GM21717 (cell line): ENCODE results near the gene DIAPH2.
"Not testable (repeated sequence)": the region's sequence is repeated elsewhere in the genome, so short reads cannot be mapped to it uniquely, and the experiment has no call there.

Experiments
- ATAC-seq: cut with Tn5 transposase; IDR thresholded peaks from one replicate; pipeline ENCODE4 v1.9.1; 2021; ENCODE audit warnings: mild to moderate bottlenecking, moderate library complexity; ENCODE audit not compliant: unreplicated experiment

Gene DIAPH2

DNA sequence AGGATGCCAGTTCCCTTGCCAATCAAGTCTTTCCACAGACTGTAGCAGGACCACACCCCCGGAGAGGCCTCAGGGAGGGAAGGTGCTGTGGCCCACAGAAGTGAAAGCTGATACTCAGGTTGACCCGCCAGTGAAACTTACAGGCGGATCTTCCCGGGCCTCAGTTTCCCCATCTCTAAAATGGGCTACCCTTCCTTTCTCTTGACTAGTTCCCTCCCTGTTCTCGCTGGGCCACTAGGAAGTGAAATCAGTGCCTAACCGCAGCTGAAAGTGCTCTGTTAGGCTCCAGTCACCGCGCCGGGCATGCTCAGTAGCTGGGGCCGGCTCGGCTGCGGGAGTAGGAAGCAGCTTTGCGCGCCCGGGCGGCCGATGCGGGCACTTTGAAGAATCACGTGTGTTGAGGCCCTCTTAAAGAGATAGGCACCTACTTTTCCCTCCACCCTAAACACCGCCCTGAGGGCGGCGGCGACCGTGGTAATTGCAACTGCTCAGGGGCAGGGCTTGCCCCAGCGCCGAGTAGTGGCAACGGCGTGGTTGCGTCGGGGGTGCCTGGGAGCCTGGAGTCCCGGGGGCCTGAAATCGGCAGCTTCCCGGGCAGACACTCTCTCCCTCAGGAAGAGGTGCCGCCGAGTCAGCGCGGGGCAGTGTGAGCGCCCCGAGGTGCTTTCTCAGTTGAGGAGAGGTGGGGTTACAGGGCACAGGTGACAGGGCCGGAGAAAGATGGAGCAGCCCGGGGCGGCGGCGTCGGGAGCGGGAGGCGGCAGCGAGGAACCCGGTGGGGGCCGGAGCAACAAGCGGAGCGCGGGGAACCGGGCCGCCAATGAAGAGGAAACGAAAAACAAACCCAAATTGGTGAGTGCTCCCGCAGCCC, at the start of gene DIAPH2:
DIAPH2 (plus strand) TSS at position 504 of the 871 bp plus-strand sequence.
- ATAC-seq: peak; percentile 88

DNA sequence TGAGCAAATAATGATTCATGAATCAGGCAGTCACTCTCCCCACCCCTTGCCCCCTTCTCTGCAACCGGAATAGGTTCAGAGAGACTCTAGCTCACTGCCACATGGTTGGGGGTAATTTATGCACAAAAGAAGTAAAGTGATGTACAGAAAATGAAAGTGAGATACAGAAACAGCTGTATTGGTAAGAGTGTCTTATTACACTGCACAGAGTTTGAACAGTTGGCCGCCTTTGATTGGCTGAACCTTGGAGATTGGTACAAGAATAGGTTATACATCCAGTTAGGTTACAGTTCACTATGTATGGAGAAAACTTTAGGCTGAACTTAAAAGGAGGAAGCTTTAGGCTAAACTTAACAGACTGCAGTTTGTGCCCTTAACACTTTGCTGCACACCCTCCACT, 34.6 kb upstream of the DIAPH2 start:
- ATAC-seq: no peak

DNA sequence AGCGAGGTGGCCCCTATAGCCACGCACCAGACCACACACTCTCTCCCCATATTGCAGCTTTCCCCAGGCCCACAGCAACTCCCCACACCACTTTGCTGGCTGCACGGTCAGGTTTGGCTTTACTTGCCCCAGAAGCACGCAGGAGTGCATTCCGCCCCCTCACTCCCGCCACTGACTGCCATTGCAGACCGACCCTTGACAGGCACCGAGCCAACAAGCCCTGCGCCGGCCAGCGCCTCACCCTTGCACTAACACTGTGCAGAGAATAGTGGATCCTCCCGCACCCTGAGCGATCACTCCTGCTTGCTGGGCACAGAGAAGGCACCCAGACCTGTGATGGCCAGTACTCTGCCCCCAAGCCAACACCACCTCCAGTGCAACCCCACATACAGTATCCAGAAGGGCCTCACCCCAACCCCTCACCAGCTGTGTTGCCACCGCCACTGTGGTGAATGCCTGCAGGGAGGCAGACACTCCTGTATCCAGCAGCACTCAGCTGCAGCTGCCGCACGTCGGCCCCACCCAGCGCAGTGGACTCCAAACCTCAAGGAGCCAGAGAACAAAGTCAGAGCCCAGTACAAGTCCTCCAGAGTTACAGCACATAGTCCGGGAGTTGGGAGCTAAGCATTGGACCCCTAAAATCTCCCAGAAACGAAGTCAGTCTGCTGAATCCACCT, 28.6 kb upstream of the DIAPH2 start:
- no peak for ATAC-seq

DNA sequence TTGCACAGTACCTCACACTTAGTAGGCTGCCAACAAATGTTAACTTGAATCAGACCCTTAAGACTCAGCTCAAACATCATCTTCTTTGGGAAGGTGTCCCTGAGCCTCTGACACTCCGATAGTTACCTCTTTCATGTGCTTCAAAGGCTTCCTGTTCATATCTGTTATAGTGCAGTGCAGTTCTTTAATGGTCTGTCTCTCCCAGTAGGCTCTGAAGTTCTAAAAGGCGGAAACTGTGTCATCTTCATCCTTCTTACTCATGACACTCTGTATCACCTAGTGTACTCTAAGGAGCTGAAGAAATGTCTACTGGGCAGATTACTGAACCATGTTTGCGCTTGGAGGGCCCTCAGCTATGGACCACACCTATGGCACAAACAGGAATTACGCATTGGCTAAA, 2.1 kb upstream of the DIAPH2 start:
- no peak for ATAC-seq

DNA sequence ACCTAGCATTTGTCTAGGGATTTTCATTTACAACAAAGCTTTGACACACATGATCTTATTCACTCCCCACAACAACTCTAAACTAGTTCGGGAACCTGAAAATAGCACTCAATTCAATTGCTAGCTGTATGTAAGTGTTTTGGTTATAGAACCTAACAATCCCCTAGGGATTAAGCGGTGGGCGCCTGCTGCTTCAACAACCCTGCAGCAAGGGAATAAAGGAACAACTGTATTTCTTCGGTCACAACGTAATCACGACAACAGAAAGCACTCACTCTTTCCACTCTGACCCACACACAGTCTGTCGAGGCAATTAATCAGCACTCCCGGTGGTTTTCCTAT, 674 bp upstream of the DIAPH2 start:
- ATAC-seq: peak; percentile 0

DNA sequence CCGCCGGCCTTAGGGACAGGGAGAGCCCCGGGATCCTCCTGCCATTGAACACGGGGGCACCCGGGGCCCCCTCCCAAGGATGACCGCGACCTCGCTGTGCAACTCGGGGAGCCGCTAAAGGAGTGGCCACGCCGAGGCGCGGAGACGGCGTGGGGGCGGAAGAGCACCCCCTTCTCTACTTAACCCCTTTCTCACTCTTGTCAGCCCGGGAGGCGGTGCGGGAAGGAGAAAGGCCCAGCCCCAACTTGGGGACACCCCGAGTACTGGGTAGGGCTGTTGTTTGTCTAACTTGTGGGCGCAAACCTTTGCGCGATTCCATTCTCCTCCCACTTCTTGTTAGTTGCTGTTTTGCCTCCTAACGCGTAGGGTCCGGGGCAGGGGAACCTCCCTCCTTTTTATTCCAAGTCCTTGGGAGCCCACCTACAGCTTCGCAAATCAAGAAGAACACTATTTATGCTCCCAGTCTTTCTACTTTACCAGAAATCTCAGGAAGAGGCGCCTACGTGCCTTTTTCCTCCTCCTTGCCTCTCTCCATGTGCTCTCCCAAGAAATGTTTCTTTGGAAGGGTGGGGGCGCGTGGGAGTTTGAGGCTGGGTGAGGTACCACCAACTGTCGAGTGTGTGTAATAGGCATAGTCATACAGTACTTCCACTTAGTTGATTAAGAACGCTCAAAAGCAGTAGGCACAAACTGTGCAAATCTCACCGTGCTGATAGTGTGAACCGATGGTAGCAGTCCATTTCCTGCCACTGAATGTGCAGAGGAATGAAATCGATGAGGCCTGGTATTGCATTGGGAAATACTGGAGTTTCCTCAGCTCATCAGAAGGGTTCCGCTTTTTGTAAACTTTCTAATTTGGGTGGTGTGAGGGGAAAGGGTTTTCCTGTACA, 813 bp downstream of the DIAPH2 start:
- peak; percentile 34 for ATAC-seq

DNA sequence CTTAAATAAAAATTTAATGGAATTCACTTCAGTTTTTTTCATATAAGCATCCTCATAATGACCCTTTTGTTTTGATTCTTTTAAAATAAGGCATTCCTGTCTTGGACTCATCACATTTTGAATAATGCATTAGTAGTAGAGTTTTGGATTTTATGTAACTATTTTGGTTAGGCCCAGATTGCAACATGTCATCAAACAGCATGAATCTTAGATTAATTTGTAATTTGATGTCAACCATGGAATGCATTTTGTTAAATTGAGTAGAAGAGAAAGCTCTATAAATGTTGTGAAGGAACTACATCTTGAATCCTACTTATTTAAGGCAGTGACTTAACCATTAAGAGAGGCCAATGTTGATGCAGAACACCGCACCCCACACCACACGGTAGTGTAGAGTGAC, 3.1 kb downstream of the DIAPH2 start:
- no peak for ATAC-seq

DNA sequence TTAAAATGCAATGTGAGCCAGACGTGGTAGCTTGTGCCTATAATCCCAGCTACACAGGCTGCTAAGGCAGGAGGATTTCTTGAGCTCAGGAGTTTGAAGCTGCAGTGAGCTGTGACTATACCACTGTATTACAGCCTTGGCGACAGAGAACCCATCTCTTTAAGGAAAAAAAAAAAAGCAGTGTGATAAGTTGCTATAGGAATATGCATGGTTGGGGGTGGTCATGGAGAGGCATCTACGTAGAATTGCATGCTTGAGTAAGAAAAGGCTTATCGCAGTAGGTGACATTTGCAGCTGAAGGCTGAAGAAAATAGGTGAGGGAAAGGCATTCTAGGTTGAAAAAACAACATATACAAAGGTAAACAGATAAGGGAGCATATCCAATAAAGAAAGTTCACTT, 4.1 kb downstream of the DIAPH2 start:
- ATAC-seq: no peak

DNA sequence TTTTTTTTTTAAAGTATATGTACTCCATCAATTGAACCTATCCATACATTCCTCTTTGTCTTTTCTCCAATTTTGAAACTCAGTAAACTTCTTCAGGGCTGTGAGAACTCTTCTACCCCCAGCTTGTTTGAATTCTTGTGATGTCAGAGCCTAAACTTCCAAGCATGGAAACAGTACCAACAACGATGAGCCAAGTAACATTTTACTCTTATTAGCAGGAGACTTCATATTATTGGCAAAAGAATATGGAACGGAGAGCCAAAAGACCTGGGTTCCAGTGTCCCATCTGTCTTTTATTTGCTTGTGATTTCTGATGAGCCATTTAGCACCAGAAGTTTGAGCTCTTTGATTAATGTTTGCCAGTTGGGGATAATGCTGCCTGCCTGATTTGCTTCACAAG, 5.3 kb downstream of the DIAPH2 start:
- ATAC-seq: no peak

DNA sequence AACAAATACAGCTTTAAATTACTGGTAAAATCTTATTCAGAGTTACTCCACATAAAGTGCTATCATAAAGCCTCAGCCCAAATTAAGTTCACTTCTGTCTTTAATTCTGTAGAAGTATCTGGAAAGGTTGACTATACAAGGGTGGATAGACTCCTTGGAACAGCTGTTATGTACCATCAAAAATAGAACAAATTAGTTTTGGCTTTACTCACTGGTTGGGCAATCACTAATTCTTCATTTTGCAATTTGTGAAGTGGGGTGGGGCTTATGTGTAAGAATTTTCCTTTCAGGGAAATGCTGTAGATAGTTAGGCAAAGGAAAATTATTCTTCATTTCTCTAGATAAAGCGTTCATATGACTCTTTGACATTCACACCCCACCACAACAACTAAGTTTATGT, 7.8 kb downstream of the DIAPH2 start:
- ATAC-seq: no peak

DNA sequence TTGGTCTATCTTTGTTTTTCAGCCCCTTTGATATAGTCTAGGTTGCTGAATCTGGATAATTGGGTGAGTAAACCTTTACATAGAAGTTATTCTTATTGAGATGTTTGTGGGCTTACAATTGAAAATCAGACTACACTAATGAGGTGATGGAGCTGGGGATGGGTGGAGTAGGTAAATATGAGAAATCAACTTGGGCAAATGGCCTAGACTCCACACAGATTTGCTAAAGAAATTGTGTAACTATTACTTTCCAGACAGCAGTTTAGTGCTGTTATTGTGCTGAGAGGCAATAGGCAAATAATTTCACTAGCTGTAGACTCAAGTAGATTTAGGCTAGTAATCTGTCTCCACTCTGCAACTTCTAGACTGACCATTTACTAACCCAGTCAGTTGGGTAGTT, 8.2 kb downstream of the DIAPH2 start:
- ATAC-seq: no peak

DNA sequence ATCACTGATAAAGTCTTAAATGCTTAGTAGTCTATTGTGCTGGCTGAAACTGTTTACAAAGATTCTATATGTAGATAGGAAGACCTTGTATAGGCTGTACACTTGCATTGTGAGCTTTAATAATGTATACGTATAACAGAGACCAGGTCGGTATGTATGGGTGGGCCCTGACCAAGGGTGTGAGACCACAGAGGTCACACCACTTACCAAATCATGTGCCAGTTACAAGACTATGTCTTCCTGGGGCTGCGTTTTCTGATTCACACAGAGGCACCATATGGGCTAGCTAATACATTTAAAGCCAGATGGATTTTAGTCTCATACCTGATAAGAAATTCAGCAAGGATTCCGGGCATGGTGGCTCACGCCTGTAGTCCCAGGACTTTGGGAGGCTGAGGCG, 8.8 kb downstream of the DIAPH2 start:
- no peak for ATAC-seq

DNA sequence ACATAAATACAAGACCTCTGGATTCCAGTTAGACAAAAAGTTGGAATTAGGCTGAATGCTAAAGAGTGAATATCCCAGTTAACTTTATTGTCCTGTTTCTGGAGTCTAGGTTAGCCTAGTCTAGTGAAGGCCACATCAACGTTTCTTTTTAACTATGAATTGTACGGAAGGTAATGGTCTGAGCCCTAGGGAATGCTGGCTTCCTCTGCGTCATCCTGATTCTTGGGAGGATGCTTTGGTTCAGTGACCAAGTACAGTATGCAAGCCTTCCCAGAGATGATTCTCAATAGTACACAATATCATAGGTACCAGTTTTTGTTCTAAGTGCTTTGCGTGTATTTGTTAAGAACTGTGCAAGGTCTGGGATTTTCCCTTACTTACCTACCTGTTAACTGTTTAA, 11.8 kb downstream of the DIAPH2 start:
- ATAC-seq: no peak

DNA sequence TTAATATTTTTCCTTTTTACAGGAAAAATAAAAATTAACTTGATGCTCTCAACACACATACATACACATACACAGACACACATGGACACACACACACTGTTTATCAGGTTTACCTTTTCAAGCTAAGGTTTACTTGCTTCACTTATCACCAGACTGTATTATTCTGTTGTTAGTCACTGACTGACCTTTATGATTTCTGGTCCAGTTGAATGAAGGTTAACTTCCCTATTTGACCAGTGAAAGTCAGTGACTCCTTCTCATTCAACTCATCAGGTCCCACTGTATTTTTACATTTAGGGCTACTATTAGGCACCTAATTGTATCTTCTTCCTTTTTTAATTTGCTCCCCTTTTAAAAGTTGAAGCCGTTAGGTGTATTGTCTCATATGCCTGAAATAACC, 16.0 kb downstream of the DIAPH2 start:
- ATAC-seq: no peak

DNA sequence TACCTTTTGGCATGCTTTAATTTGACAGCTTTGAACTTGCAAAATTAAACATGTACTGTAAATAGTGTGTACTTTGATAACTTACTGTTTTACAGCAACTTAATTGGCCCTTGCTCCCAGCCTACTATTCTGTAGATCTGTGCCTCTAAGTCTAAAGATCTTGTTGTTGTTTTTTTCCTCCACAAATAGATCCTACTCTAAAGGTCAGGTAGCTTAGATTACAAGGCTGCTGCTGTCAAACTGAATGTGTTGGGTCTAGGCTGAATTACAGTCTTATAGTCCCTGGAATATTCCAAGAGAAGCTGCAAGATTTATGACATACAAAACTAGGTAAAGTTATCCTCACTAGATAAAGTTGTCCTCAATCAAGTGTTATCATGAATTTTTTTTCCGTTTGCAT, 18.7 kb downstream of the DIAPH2 start:
- no peak for ATAC-seq

DNA sequence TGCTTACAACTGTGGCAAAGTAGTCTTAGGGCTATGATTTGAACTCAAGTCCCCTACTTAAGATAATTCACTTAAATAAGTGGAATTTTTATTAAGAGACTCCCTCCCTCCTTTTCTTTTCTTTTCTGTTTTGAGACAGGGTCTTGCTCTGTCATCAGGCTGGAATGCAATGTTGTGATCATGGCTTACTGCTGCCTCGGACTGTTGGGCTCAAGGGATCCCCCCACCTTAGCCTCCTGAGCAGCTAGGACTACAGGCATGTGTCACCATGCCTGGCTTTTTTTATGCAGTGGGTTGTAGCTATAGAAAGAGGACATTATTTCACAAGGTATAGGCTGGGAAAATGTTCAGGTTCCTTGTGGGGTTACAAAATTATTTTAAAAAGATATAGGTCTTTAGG, 19.2 kb downstream of the DIAPH2 start:
- ATAC-seq: no peak

DNA sequence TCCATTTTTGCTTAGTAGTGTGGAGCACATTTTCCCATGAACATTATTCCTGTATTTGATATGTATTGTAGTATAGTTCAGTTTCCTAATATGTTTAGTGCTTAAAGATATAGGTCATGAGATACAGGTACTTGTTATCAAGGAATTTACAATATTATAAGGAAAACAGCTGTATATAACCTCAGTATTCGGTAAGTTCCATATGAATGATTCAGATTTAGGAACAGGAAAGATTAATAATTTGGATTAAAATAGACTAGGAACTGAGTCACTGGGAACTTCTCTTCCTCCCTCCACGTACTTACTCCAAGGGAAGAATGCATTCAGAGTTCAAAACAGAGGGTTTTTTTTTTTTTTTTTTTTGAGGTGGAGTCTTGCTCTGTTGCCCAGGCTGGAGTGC, 20.0 kb downstream of the DIAPH2 start:
- ATAC-seq: no peak

DNA sequence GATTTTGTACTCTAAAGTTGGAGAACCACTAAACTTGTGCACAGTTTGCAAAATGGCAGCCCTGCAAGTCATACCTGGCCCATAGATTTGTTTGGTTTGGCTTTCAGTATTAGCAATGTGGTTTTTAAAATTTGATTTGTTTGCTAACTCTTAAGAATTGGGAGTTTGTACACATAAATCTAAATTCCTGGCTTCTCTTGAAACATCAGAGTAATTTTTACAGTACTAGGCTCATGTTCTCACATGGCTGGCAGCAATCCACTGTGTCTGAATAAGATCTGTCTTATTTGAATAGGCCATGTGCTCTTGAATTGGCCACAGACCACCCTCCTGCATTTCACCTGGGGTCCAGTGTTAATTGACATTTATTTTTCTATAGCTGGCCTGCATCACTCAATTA, 21.3 kb downstream of the DIAPH2 start:
- no peak for ATAC-seq

DNA sequence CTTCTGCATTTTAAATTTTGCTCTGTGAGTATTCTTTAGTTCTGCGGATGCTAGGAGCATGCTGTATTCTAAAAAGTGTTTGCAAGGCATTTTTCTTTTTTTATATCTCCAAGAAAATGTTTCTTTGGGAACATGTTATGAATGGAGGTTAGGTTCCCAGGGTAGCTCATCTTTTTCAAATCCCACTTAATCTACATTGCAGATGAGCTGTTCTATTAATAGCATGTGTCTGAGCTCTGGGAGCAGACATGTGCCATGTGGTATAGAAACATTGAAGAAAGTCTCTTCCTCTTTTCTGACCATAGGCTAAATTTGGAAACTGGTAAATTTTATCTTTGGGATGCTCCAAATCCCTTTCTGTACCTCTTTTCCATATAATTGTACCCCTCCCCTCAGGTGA, 23.2 kb downstream of the DIAPH2 start:
- ATAC-seq: no peak

DNA sequence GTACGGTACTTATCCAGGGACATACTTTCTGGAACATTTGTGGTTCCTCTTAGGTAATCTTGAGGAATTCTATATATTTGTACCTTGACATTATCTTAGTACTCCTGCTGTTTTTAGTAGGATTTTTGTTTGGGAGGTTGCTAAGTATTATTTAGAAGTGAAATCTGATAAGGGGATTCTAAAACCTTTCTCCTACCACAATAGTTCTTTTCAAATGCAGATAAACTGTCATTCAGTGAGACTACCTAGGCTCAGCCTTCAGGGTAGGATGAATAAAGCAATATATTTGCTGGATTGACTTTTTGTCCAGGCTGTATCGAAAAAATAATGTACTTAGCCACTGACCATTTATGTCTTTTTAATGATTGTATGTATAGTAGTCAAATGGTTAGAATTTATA, 25.4 kb downstream of the DIAPH2 start:
- ATAC-seq: no peak

DNA sequence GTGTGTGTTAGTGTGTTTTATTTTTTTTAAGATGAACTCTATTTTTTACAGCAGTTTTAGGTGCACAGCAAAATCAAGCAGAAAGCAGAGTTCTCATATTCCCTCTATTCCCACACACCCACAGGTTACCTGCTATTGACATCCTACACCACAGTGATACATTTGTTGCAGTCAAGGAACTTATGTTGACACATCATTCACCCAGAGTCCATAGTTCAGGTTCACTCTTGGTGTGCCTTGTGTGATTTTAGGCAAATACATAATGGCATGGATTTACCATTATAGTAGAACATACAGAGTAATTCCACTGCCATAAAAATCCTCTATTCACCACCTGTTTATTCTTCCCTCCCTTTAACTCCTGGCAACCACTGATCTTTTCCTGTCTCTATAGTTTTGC, 28.7 kb downstream of the DIAPH2 start:
- ATAC-seq: no peak

DNA sequence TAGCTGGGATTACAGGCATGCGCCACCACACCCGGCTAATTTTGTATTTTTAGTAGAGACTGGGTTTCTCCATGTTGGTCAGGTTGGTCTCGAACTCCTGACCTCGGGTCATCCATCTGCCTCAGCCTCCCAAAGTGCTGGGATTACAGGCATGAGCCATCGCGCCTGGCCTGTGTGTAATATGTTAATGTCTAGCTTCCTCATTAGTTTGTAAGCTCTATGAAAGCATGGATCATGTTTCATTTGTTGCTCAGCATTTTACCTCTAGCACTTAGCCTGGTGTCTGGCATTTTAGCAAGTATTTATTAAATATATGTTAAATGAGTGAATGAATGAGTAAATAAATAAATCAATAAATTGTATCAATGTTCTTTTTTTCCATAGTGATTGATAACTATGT, 29.8 kb downstream of the DIAPH2 start:
- not testable (repeated sequence) for ATAC-seq
